HepG2 (cell line): Measurements from ENCODE around the gene MRM2. TPM values are rescaled to one million over a fixed set of nuclear protein-coding genes. Genes with fewer than 3 reads are reported as not detected.

Experiments
- ATAC-seq: fragments of 200-7000 bp; cut with Tn5 transposase; 3 replicates; pipeline ENCODE4 v1.9.1; 2020; ENCODE audit warnings: mild to moderate bottlenecking, moderate library complexity
- BruUV-seq: library from RNA; stranded (reverse); fragments of 400-500 nt; replicated peaks from 2 replicates; lab custom pipeline; 2021; lab: Mats Ljungman, UMichigan
- CTCF ChIA-PET: fragments of 300-600 bp; formaldehyde crosslinking; extraction: SDS; loops from one replicate; lab custom pipeline; 2021; ENCODE audit warnings: low total read pairs, inconsistent platforms, low intra/inter-chr PET ratio; lab: Yijun Ruan, JAX
- POLR2A ChIA-PET: fragments of 350-600 bp; sonication (Branson Sonifier 250); formaldehyde crosslinking; loops from one replicate; lab custom pipeline; 2020; ENCODE audit warnings: antibody characterized with exemption, inconsistent platforms; lab: Yijun Ruan, JAX
- DNase-seq: peaks from one replicate; pipeline ENCODE4 v3.0.0-alpha.2; 2015; ENCODE audit warnings: low spot score
- FAIRE-seq: peaks from 3 replicates; lab custom pipeline; 2011; peaks lifted over from hg19 to GRCh38; lab: Jason Lieb, UNC
- H2AFZ ChIP-seq: one replicate; pipeline ENCODE4 v1.6.1; 2011; ENCODE audit warnings: low read length, inconsistent platforms
- H3K27ac ChIP-seq: fragments of 300-600 bp; 3 replicates; pipeline ENCODE4 v1.8.0; 2011; ENCODE audit warnings: mixed run types, mild to moderate bottlenecking, mixed read lengths, low read length, inconsistent platforms; ENCODE audit not compliant: insufficient read depth; ENCODE audit errors: extremely low read length
- H3K27me3 ChIP-seq, 2 experiments: fragments of 200-600 bp in 1 of 2; 2 replicates in 1 of 2; 3 replicates in 1 of 2; pipeline versions ENCODE4 v1.6.0 to v1.8.0; 2011; ENCODE audit warnings: low read length in 2 of 2, mild to moderate bottlenecking in 2 of 2, moderate library complexity in 2 of 2, inconsistent platforms in 1 of 2; ENCODE audit not compliant: insufficient read depth in 2 of 2, control insufficient read depth in 1 of 2
- H3K36me3 ChIP-seq, 2 experiments: fragments of 200-600 bp in 1 of 2; replicated peaks in 1 of 2; 2 replicates in 1 of 2; 3 replicates in 1 of 2; pipeline versions ENCODE4 v1.5.1 to v1.8.0; 2011; ENCODE audit warnings: low read length in 2 of 2, inconsistent platforms in 1 of 2; ENCODE audit not compliant: insufficient read depth in 2 of 2, control insufficient read depth in 1 of 2
- H3K4me1 ChIP-seq: 2 replicates; pipeline ENCODE4 v1.5.1; 2012; ENCODE audit warnings: low read length, inconsistent platforms; ENCODE audit not compliant: insufficient read depth
- H3K4me2 ChIP-seq: 2 replicates; pipeline ENCODE4 v1.6.0; 2011; ENCODE audit warnings: low read depth, low read length, inconsistent platforms
- H3K4me3 ChIP-seq, 3 experiments: fragments of 200-600 bp in 1 of 3; sonication (generic), shearing (Covaris generic) in 1 of 3; replicated peaks in 1 of 3; 2 replicates each; pipeline ENCODE4 v1.5.1; 2011 to 2016; ENCODE audit warnings: low read length in 3 of 3, inconsistent platforms in 2 of 3, low read depth in 2 of 3, mild to moderate bottlenecking in 2 of 3, control low read depth in 1 of 3, mixed read lengths in 1 of 3; ENCODE audit not compliant: insufficient read depth in 1 of 3
- H3K79me2 ChIP-seq: one replicate; pipeline ENCODE4 v1.6.1; 2011; ENCODE audit warnings: low read length, inconsistent platforms; ENCODE audit not compliant: insufficient read depth
- H3K9ac ChIP-seq: 2 replicates; pipeline ENCODE4 v1.6.0; 2011; ENCODE audit warnings: mild to moderate bottlenecking, low read depth, low read length, inconsistent platforms; ENCODE audit not compliant: insufficient read depth
- H3K9me3 ChIP-seq: 2 replicates; pipeline ENCODE4 v1.5.1; 2012; ENCODE audit warnings: mild to moderate bottlenecking, low read length
- H4K20me1 ChIP-seq: 2 replicates; pipeline ENCODE4 v1.6.0; 2011; ENCODE audit warnings: inconsistent platforms, mild to moderate bottlenecking, low read length, moderate library complexity; ENCODE audit not compliant: insufficient read depth
- CSRNP1 ChIP-seq: sonication (generic); formaldehyde crosslinking; IDR thresholded peaks from 2 replicates; pipeline ENCODE4 v1.8.1; 2023; ENCODE audit warnings: mild to moderate bottlenecking, missing genetic modification reagents
- JUN ChIP-seq: sonication (generic); formaldehyde crosslinking; IDR thresholded peaks from 2 replicates; pipeline ENCODE4 v1.4.0; 2020; ENCODE audit warnings: mild to moderate bottlenecking, missing genetic modification reagents
- PHF5A ChIP-seq: IDR thresholded peaks from one replicate; pipeline ENCODE4 v1.6.1; 2018; ENCODE audit warnings: low read depth, missing genetic modification reagents; ENCODE audit not compliant: unreplicated experiment
- TCF12 ChIP-seq, 2 experiments: fragments of 450-650 bp in 1 of 2; sonication (generic) in 1 of 2; formaldehyde crosslinking in 1 of 2; IDR thresholded peaks; 2 replicates each; pipeline versions ENCODE4 v1.6.1 to v1.8.0; 2017 to 2022; ENCODE audit warnings: antibody characterized with exemption in 1 of 2, mild to moderate bottlenecking in 1 of 2, missing genetic modification reagents in 1 of 2, moderate library complexity in 1 of 2
- U2AF2 ChIP-seq: fragments of 200-400 bp; formaldehyde crosslinking; IDR thresholded peaks from 2 replicates; pipeline ENCODE4 v1.6.1; 2017; ENCODE audit warnings: low read depth, mild to moderate bottlenecking, low read length
- XRCC5 ChIP-seq: fragments of 200-400 bp; formaldehyde crosslinking; optimal IDR thresholded peaks from 2 replicates; pipeline ENCODE3; 2017; ENCODE audit warnings: mild to moderate bottlenecking, low read length
- WGBS: methylation state at CpG from one replicate; pipeline ENCODE4 v1.1.6; 2017; ENCODE audit warnings: low lambda C conversion rate; 5-methylcytosine and 5-hydroxymethylcytosine counted together
- in situ Hi-C: cut with HindIII; loops from 2 replicates; pipeline ENCODE4 v1.10.0; 2017; ENCODE audit warnings: low pct_unique_long_range_greater_than_20kb; ENCODE audit not compliant: extremely low pct_ligation_motif_present
- intact Hi-C: fragments of 100-400 bp; cut with micrococcal nuclease; formaldehyde crosslinking; loops from one replicate; pipeline ENCODE4 v1.10.0; 2022; ENCODE audit not compliant: unreplicated experiment
- polyA plus RNA-seq, 8 experiments: library from polyadenylated mRNA; depleted of rRNA in 3 of 8; stranded (reverse) in 7 of 8; unstranded in 1 of 8; fragments of >200 nt; fragmentation: Illumina TruSeq in 4 of 8; extraction: Trizol in 4 of 8; gene quantifications; 2 replicates each; pipeline versions ENCODE4 v1.2.1 to v1.2.3, GENCODE V29; 2011 to 2016; ENCODE audit warnings: low read depth in 4 of 8, missing spikeins in 1 of 8, mixed read lengths in 1 of 8; ENCODE audit not compliant: insufficient read depth in 1 of 8
- total RNA-seq, 5 experiments: library from RNA; depleted of rRNA; stranded (reverse); fragments of >200 nt; fragmentation: Illumina TruSeq; extraction: Trizol; gene quantifications; 2 replicates each; pipeline ENCODE4 v1.2.3, GENCODE V29; 2016; ENCODE audit warnings: low read depth in 1 of 5
- TF ChIP-seq, protein P1 (sequence below): sonication (generic); formaldehyde crosslinking; IDR thresholded peaks from 2 replicates; pipeline ENCODE4 v1.4.0; 2020; ENCODE audit warnings: missing genetic modification reagents

The MRM2 gene
- total and polyA plus RNA-seq, 2 of the 13 experiments (the other 11 are each of a cell fraction or from before 2014, with no cell fraction given): 13.2 to 34.2 TPM

DNA sequence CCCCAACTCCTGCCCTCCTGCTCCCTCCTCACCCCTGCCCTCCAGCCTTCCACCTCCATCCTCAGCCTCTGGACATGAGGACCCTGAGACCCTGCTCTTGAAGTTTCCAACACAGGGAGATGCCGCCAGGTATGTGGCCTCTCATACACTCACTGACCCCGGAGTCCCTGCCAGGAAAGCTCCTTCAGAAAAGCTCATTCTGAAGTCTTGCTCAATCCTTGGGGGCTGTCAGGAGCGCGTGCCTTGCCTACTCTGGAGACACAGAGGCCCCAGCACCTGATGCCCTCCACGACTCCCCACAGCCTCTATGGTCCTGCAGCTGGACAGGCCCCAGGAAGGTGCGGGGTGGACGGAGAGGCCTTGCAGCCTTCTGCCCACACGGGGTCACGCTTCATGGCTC lies 11.0 kb upstream of the MRM2 start:
- WGBS: 95% methylated on average over 5 of the region's 9 CpGs
- Histone ChIP-seq H3K27me3 (no peaks in the 10 kb centered on the region), H3K36me3 (peaks cover 6 to 23% of the 10 kb centered on the region in 2 experiments; a peak in 3 of 5 replicates), H3K27ac (no peak overlapping the region), H4K20me1 (no peaks in the 10 kb centered on the region), H3K4me3 (no peak overlapping the region), H3K79me2 (no peaks in the 10 kb centered on the region), H2AFZ (no peak overlapping the region), H3K9me3 (no peaks in the 10 kb centered on the region), H3K9ac (no peak overlapping the region), H3K4me1 (no peaks in the 10 kb centered on the region), H3K4me2 (no peak overlapping the region)
- no peak for ATAC-seq
- no peak for FAIRE-seq
- ChIA-PET POLR2A (no interaction called here), CTCF (no interaction called here)
- BruUV-seq: no TSS peak
- TF ChIP-seq U2AF2 (no peak), CSRNP1 (no peak), PHF5A (no peak), XRCC5 (no peak), TCF12 (IDR thresholded peaks at IDR 0.05) (no peak), TCF12 (CRISPR knock-in tag; IDR thresholded peaks at IDR 0.05) (no peak), JUN (CRISPR knock-in tag) (no peak)
- TF ChIP-seq, protein P1, sequence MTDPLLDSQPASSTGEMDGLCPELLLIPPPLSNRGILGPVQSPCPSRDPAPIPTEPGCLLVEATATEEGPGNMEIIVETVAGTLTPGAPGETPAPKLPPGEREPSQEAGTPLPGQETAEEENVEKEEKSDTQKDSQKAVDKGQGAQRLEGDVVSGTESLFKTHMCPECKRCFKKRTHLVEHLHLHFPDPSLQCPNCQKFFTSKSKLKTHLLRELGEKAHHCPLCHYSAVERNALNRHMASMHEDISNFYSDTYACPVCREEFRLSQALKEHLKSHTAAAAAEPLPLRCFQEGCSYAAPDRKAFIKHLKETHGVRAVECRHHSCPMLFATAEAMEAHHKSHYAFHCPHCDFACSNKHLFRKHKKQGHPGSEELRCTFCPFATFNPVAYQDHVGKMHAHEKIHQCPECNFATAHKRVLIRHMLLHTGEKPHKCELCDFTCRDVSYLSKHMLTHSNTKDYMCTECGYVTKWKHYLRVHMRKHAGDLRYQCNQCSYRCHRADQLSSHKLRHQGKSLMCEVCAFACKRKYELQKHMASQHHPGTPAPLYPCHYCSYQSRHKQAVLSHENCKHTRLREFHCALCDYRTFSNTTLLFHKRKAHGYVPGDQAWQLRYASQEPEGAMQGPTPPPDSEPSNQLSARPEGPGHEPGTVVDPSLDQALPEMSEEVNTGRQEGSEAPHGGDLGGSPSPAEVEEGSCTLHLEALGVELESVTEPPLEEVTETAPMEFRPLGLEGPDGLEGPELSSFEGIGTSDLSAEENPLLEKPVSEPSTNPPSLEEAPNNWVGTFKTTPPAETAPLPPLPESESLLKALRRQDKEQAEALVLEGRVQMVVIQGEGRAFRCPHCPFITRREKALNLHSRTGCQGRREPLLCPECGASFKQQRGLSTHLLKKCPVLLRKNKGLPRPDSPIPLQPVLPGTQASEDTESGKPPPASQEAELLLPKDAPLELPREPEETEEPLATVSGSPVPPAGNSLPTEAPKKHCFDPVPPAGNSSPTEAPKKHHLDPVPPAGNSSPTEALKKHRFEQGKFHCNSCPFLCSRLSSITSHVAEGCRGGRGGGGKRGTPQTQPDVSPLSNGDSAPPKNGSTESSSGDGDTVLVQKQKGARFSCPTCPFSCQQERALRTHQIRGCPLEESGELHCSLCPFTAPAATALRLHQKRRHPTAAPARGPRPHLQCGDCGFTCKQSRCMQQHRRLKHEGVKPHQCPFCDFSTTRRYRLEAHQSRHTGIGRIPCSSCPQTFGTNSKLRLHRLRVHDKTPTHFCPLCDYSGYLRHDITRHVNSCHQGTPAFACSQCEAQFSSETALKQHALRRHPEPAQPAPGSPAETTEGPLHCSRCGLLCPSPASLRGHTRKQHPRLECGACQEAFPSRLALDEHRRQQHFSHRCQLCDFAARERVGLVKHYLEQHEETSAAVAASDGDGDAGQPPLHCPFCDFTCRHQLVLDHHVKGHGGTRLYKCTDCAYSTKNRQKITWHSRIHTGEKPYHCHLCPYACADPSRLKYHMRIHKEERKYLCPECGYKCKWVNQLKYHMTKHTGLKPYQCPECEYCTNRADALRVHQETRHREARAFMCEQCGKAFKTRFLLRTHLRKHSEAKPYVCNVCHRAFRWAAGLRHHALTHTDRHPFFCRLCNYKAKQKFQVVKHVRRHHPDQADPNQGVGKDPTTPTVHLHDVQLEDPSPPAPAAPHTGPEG: no peak
- intact Hi-C loops: no loop called here
- DNase-seq: no peak
- in situ Hi-C loops: loop anchor here (10.0 kb wide), 1 partner anchor 52 kb away; no protein-coding TSS in a partner anchor
